IPS DF 19.7 (cell line): Measurements from ENCODE around the gene BCKDK.

ENCODE experiments used
- DNase-seq: peaks from one replicate; pipeline ENCODE4 v3.0.0-alpha.2; 2013; ENCODE audit warnings: low read depth, low spot score

Gene BCKDK

DNA sequence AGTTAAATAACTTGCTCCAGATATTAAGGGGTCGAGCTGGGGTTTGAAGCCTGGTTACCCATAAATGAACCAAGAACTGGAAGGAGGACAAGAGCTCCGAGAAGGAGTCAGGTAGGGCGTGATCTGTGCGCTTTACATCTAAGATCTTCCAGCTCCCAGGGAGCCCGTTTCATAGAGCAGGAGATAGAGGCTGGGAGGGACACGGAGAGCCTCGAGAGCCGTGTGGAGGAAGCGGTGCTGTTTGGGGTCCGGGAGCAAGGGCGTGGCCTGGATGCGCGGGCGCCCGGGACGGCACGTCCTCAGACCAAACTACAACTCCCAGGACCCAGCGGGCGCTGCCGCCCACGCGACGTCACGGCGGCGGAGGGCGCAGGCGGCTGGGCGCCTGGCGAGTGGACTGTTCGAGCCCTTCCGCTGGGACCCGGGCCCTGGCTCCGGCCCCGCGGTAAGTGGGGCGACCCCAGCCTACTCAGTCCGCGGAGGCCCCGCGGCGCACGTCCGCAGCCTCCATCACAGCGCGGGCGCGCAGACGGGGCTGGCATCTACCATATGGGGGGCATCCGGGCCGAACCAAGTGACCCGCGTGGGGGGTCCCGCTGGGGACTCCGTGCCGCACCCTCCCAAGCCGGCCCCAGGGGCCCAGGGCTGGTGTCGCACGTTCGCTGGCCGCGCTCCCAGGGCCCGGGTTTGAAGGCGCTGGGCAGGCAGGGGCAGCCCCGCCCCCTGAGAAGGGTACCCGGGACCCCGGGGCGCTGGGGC lies at the start of gene BCKDK:
BCKDK (plus strand) TSS at position 352 of the 759 bp plus-strand sequence. CDS start 838 bp downstream, outside the sequence.
- no peak for DNase-seq

DNA sequence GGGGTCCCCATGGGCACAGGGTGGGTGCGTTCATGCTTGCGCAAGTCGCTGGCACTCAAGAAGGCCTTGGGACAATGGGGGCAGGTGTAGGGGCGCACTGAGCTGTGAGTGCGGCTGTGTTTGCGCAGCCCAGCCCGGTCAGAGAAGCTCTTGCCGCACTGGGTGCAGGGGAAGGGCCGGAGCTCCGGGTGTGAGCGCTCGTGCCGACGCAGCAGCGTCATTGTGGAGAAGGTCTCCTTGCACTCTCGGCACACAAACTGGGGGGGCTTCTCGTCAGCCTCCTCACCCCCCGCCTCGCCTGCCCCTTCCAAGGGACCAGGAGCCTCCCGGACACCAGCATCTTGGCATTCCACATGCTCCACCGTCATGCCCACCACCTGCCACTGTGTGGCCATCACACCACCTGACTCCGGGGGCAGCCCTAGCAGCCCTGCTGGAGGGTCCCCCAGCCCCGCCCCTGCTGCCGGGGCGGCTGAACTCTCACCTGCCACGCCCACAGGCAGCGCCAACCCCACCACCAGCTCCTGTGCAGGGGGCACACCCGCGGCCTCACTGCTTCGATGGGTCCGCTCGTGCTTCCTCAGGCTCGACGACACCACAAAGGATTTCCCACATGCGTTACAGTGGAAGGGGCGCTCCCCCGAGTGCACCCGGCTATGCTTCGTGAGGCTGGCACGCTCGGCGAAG lies 46.9 kb upstream of the BCKDK start:
- no peak for DNase-seq

- no peak for DNase-seq
Measured at GRCh38 chr16:31061813-31062440, 46.3 kb upstream of the BCKDK start.

- no peak for DNase-seq
Measured at GRCh38 chr16:31063495-31063842, 44.7 kb upstream of the BCKDK start.

DNA sequence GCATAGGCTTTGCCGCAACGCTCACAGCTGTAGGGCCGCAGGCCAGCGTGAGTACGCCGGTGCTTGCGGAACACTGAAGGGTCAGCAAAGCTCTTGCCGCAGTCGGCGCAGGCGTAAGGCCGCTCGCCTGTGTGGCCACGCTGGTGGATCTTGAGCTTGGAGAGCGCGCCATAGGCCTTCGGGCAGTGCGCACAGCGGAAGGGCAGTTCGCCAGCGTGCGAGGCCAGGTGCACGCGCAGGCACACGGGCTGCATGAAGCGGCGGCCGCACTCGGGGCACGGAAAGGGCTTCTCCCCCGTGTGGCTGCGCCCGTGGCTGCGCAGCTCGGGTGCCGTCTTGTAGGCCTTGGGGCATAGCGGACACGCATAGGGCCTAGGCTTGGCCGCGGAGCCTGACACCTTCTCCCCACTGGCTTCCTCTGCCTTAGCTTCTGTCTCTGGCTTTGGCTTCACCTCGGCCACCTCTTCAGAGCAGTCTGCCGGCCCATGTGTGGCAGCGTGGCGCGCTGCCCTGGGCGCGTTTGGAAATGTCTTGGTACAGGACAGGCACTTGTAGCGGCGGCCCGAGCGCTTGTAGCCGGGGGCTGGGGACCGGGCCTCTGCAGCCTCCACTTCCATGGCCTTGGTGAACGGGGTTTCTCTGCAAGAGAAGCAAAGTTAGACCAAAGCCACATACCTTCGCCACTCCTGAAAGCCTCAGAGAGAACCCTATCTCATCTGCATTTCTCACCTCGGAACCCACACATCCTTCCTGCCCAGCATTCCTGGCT lies 44.2 kb upstream of the BCKDK start:
- no peak for DNase-seq

GRCh38 chr16:31064882-31065461 lies 43.2 kb upstream of the BCKDK start:
- DNase-seq, result no peak

DNA sequence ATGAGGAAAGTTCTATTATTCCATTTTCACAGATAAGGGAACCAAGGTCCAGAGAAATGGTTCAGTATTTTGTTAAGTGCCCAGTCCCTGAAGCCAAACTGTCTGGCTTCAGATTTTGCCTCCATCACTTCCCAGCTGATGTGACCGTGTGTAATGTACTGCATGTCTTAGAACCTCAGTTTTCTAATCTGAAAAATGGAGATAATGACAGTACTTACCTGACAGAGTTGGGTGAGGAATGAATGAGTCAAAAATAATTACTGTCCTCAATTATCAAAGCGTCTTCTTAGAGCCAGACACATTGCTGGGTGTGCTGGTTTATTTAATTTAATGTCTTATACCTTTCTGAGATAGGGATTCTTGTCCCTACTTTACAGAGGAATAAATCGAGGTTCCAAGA lies 40.8 kb upstream of the BCKDK start:
- no peak for DNase-seq

DNA sequence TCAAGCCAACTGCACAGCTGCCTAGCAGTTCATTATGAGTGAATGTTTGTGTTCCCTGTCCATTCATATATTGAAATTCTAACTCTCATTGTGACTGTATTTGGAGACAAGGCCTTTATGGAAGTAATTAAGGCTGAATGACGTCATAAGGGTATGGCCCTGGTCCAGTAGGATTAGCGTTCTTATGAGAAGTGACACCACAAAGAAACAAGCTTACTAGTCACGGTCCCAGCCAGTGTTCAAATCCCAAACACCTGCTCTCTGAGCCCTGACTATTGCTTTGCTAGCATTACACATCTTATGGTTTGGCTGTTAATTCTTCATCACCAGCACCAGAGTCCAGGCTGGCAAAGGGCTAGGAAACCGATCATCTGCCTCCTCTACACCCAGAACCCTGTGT lies 36.3 kb upstream of the BCKDK start:
- no peak for DNase-seq

DNA sequence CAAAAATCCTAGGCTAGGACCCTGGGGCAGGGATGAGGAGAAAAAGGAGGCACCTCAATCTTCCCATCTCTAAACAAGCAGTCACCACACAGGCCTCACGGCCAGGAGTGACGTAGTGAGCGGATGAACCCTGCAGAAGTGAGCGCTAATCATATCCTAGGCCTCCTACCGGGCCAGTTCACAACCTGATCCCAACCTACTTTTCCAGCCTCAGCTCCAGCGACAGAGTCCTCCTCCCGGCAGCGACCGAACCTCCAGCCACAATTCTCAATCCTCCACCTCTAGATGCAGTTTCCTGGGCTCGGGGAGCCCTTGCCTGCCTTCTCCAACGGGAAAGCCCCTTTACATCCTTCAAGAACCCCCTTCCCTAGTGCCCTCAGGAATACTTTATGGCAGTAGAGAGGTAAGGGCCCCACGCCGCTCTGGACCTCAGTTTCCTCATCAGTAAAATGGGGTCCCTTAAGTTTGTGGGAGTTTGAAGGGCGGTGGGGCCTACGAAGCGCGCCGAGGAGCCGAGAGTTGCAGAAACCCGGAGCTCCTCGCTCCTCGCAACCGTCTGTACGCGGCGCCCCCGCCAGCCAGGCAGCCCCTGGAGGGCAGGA lies 35.5 kb upstream of the BCKDK start:
- no peak for DNase-seq

- no peak for DNase-seq
Measured at GRCh38 chr16:31073142-31073969, 34.8 kb upstream of the BCKDK start.

DNA sequence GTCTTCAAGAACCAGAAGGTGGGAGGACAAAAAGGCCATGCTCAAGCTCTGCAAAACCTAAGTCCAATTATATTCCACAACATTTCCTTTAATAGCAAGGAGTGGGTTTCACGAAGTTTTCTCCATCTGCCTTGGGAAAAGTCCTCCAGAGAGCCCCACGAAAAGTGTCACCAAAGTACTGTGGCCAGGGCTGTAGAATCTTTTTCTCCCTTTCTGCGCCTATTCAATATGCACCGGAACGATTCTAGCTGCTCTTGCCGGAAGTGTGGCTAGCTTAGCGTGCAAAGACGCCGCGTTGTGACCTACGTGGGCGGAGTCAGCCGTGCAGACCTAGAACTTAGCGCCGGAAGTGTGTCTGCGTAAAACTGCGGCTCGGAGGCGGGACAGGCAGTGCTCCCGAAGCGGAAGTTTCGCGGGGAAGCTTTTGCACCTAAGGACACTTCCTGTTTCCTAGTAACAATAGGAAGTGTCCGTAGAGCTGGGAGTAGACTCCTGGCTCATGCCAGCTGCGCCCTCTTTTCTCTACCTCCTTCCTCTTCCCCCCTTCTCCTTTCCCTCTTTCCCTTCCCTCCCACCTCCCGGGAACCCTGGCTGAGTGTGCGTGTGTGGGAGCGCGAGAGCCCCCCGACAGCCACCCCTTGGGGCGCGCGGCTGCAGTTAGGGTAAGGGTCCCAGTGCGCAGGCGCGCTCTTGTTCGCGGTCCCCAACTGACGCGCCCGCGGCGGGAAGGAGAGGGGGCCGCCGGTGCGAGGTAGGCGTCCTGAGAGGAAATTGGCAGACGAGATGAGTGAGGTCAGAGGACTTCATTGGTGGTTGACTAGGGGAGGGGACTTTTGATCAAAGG lies 34.0 kb upstream of the BCKDK start, which contains the start of the genes ZNF646 and ZNF668:
ZNF646 (plus strand) TSS at position 453 of the 844 bp plus-strand sequence. CDS start 1,903 bp downstream, outside the sequence.
ZNF668 (minus strand) TSS at position 271 of the 844 bp plus-strand sequence. CDS start 9,781 bp downstream, outside the sequence.
- DNase-seq, result peak; percentile 99

GRCh38 chr16:31074814-31075183 lies 33.4 kb upstream of the BCKDK start:
- DNase-seq, result no peak

DNA sequence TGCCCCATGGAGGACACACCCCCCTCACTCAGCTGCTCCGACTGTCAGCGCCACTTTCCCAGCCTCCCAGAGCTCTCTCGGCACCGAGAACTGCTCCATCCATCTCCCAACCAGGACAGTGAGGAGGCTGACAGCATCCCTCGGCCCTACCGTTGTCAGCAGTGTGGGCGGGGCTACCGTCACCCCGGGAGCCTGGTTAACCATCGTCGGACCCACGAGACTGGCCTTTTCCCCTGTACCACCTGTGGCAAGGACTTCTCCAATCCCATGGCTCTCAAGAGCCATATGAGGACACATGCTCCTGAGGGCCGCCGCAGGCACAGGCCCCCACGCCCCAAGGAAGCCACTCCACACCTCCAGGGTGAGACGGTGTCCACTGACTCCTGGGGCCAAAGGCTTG lies 31.9 kb upstream of the BCKDK start:
- DNase-seq, result no peak

DNA sequence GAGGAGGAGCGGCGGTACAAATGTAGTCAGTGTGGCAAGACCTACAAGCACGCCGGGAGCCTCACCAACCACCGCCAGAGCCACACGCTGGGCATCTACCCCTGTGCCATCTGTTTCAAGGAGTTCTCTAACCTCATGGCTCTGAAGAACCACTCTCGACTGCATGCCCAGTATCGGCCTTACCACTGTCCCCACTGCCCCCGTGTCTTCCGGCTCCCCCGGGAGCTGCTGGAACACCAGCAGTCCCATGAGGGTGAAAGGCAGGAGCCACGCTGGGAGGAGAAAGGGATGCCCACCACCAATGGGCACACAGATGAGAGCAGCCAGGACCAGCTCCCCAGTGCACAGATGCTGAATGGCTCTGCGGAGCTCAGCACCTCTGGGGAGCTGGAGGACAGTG lies 31.2 kb upstream of the BCKDK start:
- no peak for DNase-seq

DNA sequence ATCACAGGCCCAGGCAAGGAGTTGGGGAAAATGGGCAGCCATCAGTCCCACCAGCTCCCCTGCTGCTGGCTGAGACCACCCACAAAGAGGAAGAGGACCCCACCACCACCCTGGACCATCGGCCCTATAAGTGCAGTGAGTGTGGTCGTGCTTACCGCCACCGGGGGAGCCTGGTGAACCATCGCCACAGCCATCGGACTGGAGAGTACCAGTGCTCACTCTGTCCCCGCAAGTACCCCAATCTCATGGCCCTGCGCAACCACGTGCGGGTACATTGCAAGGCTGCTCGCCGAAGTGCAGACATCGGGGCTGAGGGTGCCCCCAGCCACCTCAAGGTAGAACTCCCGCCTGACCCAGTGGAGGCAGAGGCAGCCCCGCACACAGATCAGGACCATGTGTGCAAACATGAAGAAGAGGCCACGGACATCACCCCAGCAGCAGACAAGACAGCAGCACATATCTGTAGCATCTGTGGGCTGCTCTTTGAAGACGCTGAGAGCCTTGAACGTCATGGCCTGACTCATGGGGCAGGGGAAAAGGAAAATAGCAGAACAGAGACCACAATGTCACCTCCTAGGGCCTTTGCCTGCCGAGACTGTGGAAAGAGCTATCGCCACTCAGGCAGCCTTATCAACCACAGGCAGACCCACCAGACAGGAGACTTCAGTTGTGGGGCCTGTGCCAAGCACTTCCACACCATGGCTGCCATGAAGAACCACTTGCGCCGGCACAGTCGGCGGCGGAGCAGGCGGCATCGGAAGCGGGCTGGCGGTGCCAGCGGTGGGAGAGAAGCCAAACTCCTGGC lies 30.4 kb upstream of the BCKDK start:
- no peak for DNase-seq

- DNase-seq, result no peak
Measured at GRCh38 chr16:31078597-31079341, 29.4 kb upstream of the BCKDK start.

DNA sequence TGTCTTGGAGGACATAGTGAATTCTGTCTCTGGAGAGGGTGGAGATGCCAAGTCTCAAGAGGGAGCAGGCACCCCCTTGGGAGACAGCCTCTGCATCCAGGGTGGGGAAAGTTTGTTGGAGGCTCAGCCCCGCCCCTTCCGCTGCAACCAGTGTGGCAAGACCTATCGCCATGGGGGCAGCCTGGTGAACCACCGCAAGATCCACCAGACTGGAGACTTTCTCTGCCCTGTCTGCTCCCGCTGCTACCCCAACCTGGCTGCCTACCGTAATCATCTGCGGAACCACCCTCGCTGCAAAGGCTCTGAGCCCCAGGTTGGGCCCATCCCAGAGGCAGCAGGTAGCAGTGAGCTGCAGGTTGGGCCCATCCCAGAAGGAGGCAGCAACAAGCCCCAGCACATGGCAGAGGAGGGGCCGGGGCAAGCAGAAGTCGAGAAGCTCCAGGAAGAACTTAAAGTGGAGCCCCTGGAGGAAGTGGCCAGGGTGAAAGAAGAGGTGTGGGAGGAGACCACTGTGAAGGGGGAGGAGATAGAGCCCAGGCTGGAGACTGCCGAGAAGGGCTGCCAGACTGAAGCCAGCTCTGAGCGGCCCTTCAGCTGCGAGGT lies 28.7 kb upstream of the BCKDK start:
- no peak for DNase-seq
